HepG2 (cell line): ENCODE data around the gene TUBA4B. TPM values are rescaled to one million over a fixed set of nuclear protein-coding genes. Genes with fewer than 3 reads are reported as not detected.

Experiments used
- BCL6 ChIP-seq: IDR thresholded peaks from 2 replicates; pipeline ENCODE4 v1.6.1; 2016; ENCODE audit warnings: missing genetic modification reagents, missing compliant biosample characterization
- FOXA3 ChIP-seq: IDR thresholded peaks from 2 replicates; pipeline ENCODE4 v1.6.1; 2016; ENCODE audit warnings: missing genetic modification reagents, missing compliant biosample characterization
- PHF5A ChIP-seq: IDR thresholded peaks from one replicate; pipeline ENCODE4 v1.6.1; 2018; ENCODE audit warnings: low read depth, missing genetic modification reagents; ENCODE audit not compliant: unreplicated experiment
- RNF219 ChIP-seq: sonication (generic); formaldehyde crosslinking; IDR thresholded peaks from 2 replicates; pipeline ENCODE4 v1.5.0; 2020; ENCODE audit warnings: mild to moderate bottlenecking, missing genetic modification reagents
- TGIF2 ChIP-seq: IDR thresholded peaks from 2 replicates; pipeline ENCODE4 v1.6.1; 2016; ENCODE audit warnings: control low read depth, missing compliant biosample characterization
- U2AF2 ChIP-seq: fragments of 200-400 bp; formaldehyde crosslinking; IDR thresholded peaks from 2 replicates; pipeline ENCODE4 v1.6.1; 2017; ENCODE audit warnings: low read depth, mild to moderate bottlenecking, low read length
- XRCC5 ChIP-seq: fragments of 200-400 bp; formaldehyde crosslinking; optimal IDR thresholded peaks from 2 replicates; pipeline ENCODE3; 2017; ENCODE audit warnings: mild to moderate bottlenecking, low read length
- ZNF407 ChIP-seq: sonication (generic); formaldehyde crosslinking; IDR thresholded peaks from one replicate; pipeline ENCODE4 v1.5.1; 2020; ENCODE audit warnings: mild to moderate bottlenecking, missing genetic modification reagents; ENCODE audit errors: not compliant biosample characterization
- ZNF703 ChIP-seq: sonication (generic); formaldehyde crosslinking; IDR thresholded peaks from 2 replicates; pipeline ENCODE4 v1.5.1; 2020; ENCODE audit warnings: missing genetic modification reagents, mild to moderate bottlenecking, moderate library complexity, borderline replicate concordance
- ZNF777 ChIP-seq: sonication (generic); formaldehyde crosslinking; IDR thresholded peaks from 2 replicates; pipeline ENCODE4 v1.4.0; 2020; ENCODE audit warnings: missing genetic modification reagents
- polyA plus RNA-seq, 8 experiments: library from polyadenylated mRNA; depleted of rRNA in 3 of 8; stranded (reverse) in 7 of 8; unstranded in 1 of 8; fragments of >200 nt; fragmentation: Illumina TruSeq in 4 of 8; extraction: Trizol in 4 of 8; gene quantifications; 2 replicates each; pipeline versions ENCODE4 v1.2.1 to v1.2.3, GENCODE V29; 2011 to 2016; ENCODE audit warnings: low read depth in 4 of 8, missing spikeins in 1 of 8, mixed read lengths in 1 of 8; ENCODE audit not compliant: insufficient read depth in 1 of 8
- total RNA-seq, 5 experiments: library from RNA; depleted of rRNA; stranded (reverse); fragments of >200 nt; fragmentation: Illumina TruSeq; extraction: Trizol; gene quantifications; 2 replicates each; pipeline ENCODE4 v1.2.3, GENCODE V29; 2016; ENCODE audit warnings: low read depth in 1 of 5
- TF ChIP-seq, protein P1 (sequence below): sonication (generic); formaldehyde crosslinking; IDR thresholded peaks from 2 replicates; pipeline ENCODE4 v1.5.1; 2020; ENCODE audit warnings: mild to moderate bottlenecking, moderate library complexity, missing genetic modification reagents
- TF ChIP-seq, protein P2 (sequence below): sonication (generic); formaldehyde crosslinking; IDR thresholded peaks from 2 replicates; pipeline ENCODE4 v1.4.0; 2020; ENCODE audit warnings: mild to moderate bottlenecking, missing genetic modification reagents
- TF ChIP-seq, protein P3 (sequence below): sonication (generic); formaldehyde crosslinking; IDR thresholded peaks from 2 replicates; pipeline ENCODE4 v1.9.0; 2021; ENCODE audit warnings: missing genetic modification reagents, borderline replicate concordance

Gene TUBA4B
- total and polyA plus RNA-seq, 2 of the 13 experiments (the other 11 are each of a cell fraction or from before 2014, with no cell fraction given), result 0.18 to 0.22 TPM

- TF ChIP-seq ZNF407 (CRISPR knock-in tag), result peak; percentile 92
- peak; percentile 81 for TF ChIP-seq XRCC5
- TF ChIP-seq, protein P1, sequence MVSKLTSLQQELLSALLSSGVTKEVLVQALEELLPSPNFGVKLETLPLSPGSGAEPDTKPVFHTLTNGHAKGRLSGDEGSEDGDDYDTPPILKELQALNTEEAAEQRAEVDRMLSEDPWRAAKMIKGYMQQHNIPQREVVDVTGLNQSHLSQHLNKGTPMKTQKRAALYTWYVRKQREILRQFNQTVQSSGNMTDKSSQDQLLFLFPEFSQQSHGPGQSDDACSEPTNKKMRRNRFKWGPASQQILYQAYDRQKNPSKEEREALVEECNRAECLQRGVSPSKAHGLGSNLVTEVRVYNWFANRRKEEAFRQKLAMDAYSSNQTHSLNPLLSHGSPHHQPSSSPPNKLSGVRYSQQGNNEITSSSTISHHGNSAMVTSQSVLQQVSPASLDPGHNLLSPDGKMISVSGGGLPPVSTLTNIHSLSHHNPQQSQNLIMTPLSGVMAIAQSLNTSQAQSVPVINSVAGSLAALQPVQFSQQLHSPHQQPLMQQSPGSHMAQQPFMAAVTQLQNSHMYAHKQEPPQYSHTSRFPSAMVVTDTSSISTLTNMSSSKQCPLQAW (CRISPR knock-in tag), result peak; percentile 98
- peak; percentile 86 for TF ChIP-seq PHF5A
- TF ChIP-seq U2AF2, result no peak
- TF ChIP-seq, protein P2, sequence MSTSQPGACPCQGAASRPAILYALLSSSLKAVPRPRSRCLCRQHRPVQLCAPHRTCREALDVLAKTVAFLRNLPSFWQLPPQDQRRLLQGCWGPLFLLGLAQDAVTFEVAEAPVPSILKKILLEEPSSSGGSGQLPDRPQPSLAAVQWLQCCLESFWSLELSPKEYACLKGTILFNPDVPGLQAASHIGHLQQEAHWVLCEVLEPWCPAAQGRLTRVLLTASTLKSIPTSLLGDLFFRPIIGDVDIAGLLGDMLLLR, result peak; percentile 32; the same call in 1 of the 2 replicates
- TF ChIP-seq RNF219 (CRISPR knock-in tag), result no peak
- TF ChIP-seq, protein P3, sequence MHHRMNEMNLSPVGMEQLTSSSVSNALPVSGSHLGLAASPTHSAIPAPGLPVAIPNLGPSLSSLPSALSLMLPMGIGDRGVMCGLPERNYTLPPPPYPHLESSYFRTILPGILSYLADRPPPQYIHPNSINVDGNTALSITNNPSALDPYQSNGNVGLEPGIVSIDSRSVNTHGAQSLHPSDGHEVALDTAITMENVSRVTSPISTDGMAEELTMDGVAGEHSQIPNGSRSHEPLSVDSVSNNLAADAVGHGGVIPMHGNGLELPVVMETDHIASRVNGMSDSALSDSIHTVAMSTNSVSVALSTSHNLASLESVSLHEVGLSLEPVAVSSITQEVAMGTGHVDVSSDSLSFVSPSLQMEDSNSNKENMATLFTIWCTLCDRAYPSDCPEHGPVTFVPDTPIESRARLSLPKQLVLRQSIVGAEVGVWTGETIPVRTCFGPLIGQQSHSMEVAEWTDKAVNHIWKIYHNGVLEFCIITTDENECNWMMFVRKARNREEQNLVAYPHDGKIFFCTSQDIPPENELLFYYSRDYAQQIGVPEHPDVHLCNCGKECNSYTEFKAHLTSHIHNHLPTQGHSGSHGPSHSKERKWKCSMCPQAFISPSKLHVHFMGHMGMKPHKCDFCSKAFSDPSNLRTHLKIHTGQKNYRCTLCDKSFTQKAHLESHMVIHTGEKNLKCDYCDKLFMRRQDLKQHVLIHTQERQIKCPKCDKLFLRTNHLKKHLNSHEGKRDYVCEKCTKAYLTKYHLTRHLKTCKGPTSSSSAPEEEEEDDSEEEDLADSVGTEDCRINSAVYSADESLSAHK (CRISPR knock-in tag), result peak; percentile 75; the same call in 1 of the 2 replicates
- peak; percentile 73 for TF ChIP-seq FOXA3 (CRISPR knock-in tag)
- no peak for TF ChIP-seq ZNF777 (CRISPR knock-in tag)
- peak; percentile 94 for TF ChIP-seq TGIF2
- TF ChIP-seq BCL6 (CRISPR knock-in tag), result peak; percentile 60
- TF ChIP-seq ZNF703 (CRISPR knock-in tag), result no peak
Observed at GRCh38 chr2:219245148-219245898, 7.7 kb upstream of the TUBA4B start, which contains the start of the genes GLB1L and STK16 (continued).
